Fibroblast of lung (primary cell): Measurements from ENCODE around the gene TAF13. TPM values are rescaled to one million over a fixed set of nuclear protein-coding genes. Genes with fewer than 3 reads are reported as not detected.
A peak's percentile ranks its signal among the peaks of the same experiment; 100 is the strongest.

ENCODE experiments used
- DNase-seq, 2 donors: peaks; one replicate each; pipeline versions ENCODE4 v3.0.0 to v3.0.0-alpha.2; 2010; ENCODE audit warnings: low read depth in 2 of 2
- H2AFZ ChIP-seq: 2 replicates; pipeline ENCODE4 v1.5.1; 2012; ENCODE audit warnings: low read length, control low read depth, inconsistent platforms
- H3K27ac ChIP-seq: 2 replicates; pipeline ENCODE4 v1.5.1; 2011; ENCODE audit warnings: low read length, control low read depth; ENCODE audit not compliant: insufficient read depth
- H3K27me3 ChIP-seq: 2 replicates; pipeline ENCODE4 v1.5.1; 2011; ENCODE audit warnings: mild to moderate bottlenecking, low read length; ENCODE audit not compliant: control insufficient read depth, insufficient read depth
- H3K36me3 ChIP-seq: 2 replicates; pipeline ENCODE4 v1.5.1; 2011; ENCODE audit warnings: low read length; ENCODE audit not compliant: control insufficient read depth, insufficient read depth
- H3K4me1 ChIP-seq: 2 replicates; pipeline ENCODE4 v1.5.1; 2011; ENCODE audit warnings: low read length; ENCODE audit not compliant: control insufficient read depth, insufficient read depth; ENCODE audit errors: extremely low read depth
- H3K4me2 ChIP-seq: 2 replicates; pipeline ENCODE4 v1.5.1; 2011; ENCODE audit warnings: low read length, control low read depth; ENCODE audit not compliant: insufficient read depth; ENCODE audit errors: extremely low read depth
- H3K4me3 ChIP-seq, 4 experiments: fragments of 200-600 bp in 1 of 4; sonication (generic) in 1 of 4; replicated peaks in 1 of 4; 2 replicates each; pipeline ENCODE4 v1.5.1; 2011 to 2016; ENCODE audit warnings: low read length in 4 of 4, low read depth in 3 of 4, mild to moderate bottlenecking in 3 of 4, control low read depth in 2 of 4, inconsistent platforms in 1 of 4, mixed read lengths in 1 of 4; ENCODE audit not compliant: insufficient read depth in 1 of 4; ENCODE audit errors: control extremely low read depth in 1 of 4
- H3K79me2 ChIP-seq: 2 replicates; pipeline ENCODE4 v1.5.1; 2012; ENCODE audit warnings: mild to moderate bottlenecking, low read length, inconsistent platforms; ENCODE audit not compliant: control insufficient read depth, insufficient read depth
- H3K9ac ChIP-seq: 2 replicates; pipeline ENCODE4 v1.5.1; 2011; ENCODE audit warnings: mild to moderate bottlenecking, low read length, control low read depth; ENCODE audit not compliant: insufficient read depth
- H3K9me3 ChIP-seq: 2 replicates; pipeline ENCODE4 v1.5.1; 2012; ENCODE audit warnings: low read depth, low read length; ENCODE audit not compliant: control insufficient read depth, insufficient read depth
- H4K20me1 ChIP-seq: 2 replicates; pipeline ENCODE4 v1.5.1; 2011; ENCODE audit warnings: low read length; ENCODE audit not compliant: control insufficient read depth, insufficient read depth; ENCODE audit errors: extremely low read depth
- EZH2 ChIP-seq: IDR thresholded peaks from 2 replicates; pipeline ENCODE4 v1.5.1; 2012; ENCODE audit warnings: low read length, control low read depth, mild to moderate bottlenecking; ENCODE audit errors: missing control alignments
- polyA plus RNA-seq, 2 donors: library from polyadenylated mRNA; depleted of rRNA in 1 of 2; stranded (reverse) in 1 of 2; unstranded in 1 of 2; fragments of >200 nt; gene quantifications; 2 replicates each; pipeline ENCODE4 v1.2.1, GENCODE V29; 2011 to 2012; ENCODE audit warnings: missing spikeins in 1 of 2
- total RNA-seq: library from RNA; depleted of rRNA; stranded (reverse); fragments of >200 nt; gene quantifications from 2 replicates; pipeline ENCODE4 v1.2.1, GENCODE V29; 2014
- TF ChIP-seq, protein P1 (sequence below), 2 donors: IDR thresholded peaks in 1 of 2; conservative IDR thresholded peaks in 1 of 2; 1 replicate in 1 of 2; 2 replicates in 1 of 2; pipeline ENCODE4 v1.5.1; 2011 to 2012; ENCODE audit warnings: low read length in 2 of 2, control low read depth in 1 of 2, inconsistent platforms in 1 of 2, low read depth in 1 of 2, mild to moderate bottlenecking in 1 of 2

The TAF13 gene
- total and polyA plus RNA-seq, 2 donors (not counting 1 experiment from before 2014, with no cell fraction given): 66.6 to 85.7 TPM

DNA sequence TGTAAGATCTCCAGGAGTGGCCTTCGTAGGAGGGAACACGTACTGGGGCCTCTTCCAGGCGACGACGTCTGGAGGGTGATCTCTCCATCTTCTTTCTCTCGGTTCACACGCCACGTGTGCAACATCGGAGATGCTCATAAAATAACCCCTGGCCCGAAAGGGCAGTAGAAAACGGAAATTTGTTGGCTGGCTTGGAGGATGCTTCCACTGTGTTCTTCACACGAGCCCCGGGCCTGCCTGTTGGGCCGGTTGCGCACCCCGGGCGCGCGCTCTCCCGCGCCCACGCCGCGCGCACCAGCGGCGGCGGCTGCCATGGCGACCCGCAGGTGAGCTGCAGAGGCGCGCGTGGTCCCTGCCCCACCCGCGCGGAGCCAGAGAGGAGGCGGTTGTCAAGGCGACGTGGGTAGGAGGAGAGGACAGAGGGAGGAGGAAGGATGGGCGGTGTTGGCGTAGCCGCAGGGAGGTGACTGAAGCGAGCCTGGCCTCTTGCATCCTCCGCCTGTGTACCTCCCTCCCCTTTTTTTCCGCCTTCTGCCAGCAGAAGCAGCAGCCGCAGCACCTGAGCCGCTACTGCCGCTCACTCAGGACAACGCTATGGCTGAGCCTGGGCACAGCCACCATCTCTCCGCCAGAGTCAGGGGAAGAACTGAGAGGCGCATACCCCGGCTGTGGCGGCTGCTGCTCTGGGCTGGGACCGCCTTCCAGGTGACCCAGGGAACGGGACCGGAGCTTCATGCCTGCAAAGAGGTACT is 38.0 kb upstream of the TAF13 start, which contains the start of gene ELAPOR1:
TSS of gene ELAPOR1 (plus strand) at position 526 of the 752 bp plus-strand sequence. CDS start at position 595, 69 bp downstream.
- Histone ChIP-seq H3K9ac (no peak within 1 kb of the TSS), H3K79me2 (no peaks in the 10 kb centered on the region), H3K4me3 (peak within 1 kb of the TSS in 3 of 4 experiments; percentile 8 to 32 (median 12)), H4K20me1 (no peaks in the 10 kb centered on the region), H3K4me2 (peak within 1 kb of the TSS; percentile 85), H3K9me3 (no peaks in the 10 kb centered on the region), H3K27me3 (peaks cover 27% of the 10 kb centered on the region), H3K4me1 (peaks cover 2% of the 10 kb centered on the region), H2AFZ (peak within 1 kb of the TSS; percentile 64), H3K27ac (no peak within 1 kb of the TSS), H3K36me3 (no peaks in the 10 kb centered on the region)
- TF ChIP-seq EZH2: no peak
- TF ChIP-seq, protein P1, sequence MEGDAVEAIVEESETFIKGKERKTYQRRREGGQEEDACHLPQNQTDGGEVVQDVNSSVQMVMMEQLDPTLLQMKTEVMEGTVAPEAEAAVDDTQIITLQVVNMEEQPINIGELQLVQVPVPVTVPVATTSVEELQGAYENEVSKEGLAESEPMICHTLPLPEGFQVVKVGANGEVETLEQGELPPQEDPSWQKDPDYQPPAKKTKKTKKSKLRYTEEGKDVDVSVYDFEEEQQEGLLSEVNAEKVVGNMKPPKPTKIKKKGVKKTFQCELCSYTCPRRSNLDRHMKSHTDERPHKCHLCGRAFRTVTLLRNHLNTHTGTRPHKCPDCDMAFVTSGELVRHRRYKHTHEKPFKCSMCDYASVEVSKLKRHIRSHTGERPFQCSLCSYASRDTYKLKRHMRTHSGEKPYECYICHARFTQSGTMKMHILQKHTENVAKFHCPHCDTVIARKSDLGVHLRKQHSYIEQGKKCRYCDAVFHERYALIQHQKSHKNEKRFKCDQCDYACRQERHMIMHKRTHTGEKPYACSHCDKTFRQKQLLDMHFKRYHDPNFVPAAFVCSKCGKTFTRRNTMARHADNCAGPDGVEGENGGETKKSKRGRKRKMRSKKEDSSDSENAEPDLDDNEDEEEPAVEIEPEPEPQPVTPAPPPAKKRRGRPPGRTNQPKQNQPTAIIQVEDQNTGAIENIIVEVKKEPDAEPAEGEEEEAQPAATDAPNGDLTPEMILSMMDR (conservative IDR thresholded peaks at IDR 0.05 in 1 of 2, IDR thresholded peaks at IDR 0.05 in 1 of 2; ENCODE audit: low read depth in 1 of 2, low read length in 2 of 2): no peak
- DNase-seq: peak in 1 of 2 donors; percentile 31

DNA sequence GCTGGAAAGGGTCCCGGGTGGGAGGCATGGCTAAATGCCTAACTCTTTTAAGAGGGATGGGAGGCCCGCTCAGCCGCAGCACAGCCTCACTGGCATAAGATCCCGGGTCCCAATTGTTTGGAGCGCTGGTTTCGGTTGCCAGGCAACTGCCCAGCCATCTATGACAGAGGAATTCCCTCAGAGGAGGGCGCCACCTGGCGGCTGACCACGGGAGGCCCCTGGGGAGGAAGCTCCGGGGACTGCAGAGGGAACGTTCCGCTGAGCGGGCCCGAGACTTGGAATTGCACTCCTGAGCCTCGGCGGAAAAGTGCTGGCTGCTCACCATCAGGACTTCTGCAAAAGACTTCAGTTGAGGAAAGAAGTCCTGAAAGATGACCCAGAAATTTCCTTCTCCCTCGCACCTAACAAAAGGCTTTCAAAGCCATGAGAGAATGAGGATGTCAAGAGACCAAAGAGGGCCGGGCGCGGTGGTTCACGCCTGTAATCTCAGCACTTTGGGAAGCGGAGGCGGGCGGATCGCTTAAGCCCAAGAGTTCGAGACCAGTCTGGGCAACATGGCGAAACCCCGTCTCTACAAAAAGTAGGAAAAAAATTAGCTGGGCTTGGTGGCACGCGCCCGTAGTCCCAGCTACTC is 37.0 kb upstream of the TAF13 start:
- H3K27me3 ChIP-seq: peaks cover 27% of the 10 kb centered on the region
- no peaks in the 10 kb centered on the region for H3K9me3 ChIP-seq
- peak; percentile 81 to 87 for DNase-seq
- H3K36me3 ChIP-seq: no peaks in the 10 kb centered on the region
- TF ChIP-seq, protein P1 (conservative IDR thresholded peaks at IDR 0.05 in 1 of 2, IDR thresholded peaks at IDR 0.05 in 1 of 2; ENCODE audit: low read depth in 1 of 2, low read length in 2 of 2): peak; percentile 84 to 87
- TF ChIP-seq EZH2: no peak
- no peak overlapping the region for H3K9ac ChIP-seq
- H3K4me2 ChIP-seq: peak overlapping the region; percentile 78
- H3K79me2 ChIP-seq: no peaks in the 10 kb centered on the region
- peaks cover 2% of the 10 kb centered on the region for H3K4me1 ChIP-seq
- H3K27ac ChIP-seq: no peak overlapping the region
- no peak overlapping the region for H2AFZ ChIP-seq
- H3K4me3 ChIP-seq: peak overlapping the region in 2 of 4 experiments; percentile 15 to 33
- H4K20me1 ChIP-seq: no peaks in the 10 kb centered on the region

DNA sequence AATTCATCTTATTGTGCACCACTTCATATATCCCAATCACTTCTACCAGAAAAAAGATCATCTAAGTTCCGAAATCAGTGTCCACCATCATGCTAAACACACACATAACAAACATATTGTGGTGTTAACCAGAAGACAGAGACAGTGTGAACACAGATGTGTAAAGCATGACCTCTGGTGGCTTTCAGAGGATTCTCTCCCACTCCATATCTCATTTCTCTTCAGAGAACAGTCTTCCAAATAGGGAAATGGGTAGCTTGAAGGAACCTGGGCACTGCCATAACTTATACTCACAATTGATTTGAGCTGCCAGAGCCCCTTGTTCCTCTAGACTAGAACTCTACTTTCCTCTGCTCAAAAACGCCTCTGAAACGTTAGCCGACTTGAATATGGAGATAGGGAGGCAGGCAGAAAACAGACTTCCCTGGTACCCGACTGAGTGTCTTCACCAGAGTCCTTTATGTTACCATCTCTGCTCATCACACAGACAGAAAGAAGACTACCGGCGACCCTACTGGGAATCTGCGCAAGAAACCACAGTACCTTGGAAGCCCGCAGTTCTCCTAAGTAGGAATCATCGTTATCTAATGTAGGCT is 36.4 kb upstream of the TAF13 start:
- peak; percentile 20 to 43 for DNase-seq

More for the DNA sequence above, 36.4 kb upstream of the TAF13 start:
- peak overlapping the region in 2 of 4 experiments; percentile 15 to 33 for H3K4me3 ChIP-seq
- H3K4me2 ChIP-seq: peak overlapping the region; percentile 55
- TF ChIP-seq, protein P1 (conservative IDR thresholded peaks at IDR 0.05 in 1 of 2, IDR thresholded peaks at IDR 0.05 in 1 of 2; ENCODE audit: low read depth in 1 of 2, low read length in 2 of 2): no peak
- TF ChIP-seq EZH2: peak; percentile 52
- H4K20me1 ChIP-seq: no peaks in the 10 kb centered on the region
- no peak overlapping the region for H3K27ac ChIP-seq
- no peak overlapping the region for H3K9ac ChIP-seq
- H3K27me3 ChIP-seq: peaks cover 27% of the 10 kb centered on the region
- no peaks in the 10 kb centered on the region for H3K9me3 ChIP-seq
- H2AFZ ChIP-seq: no peak overlapping the region
- no peaks in the 10 kb centered on the region for H3K79me2 ChIP-seq
- H3K4me1 ChIP-seq: peaks cover 2% of the 10 kb centered on the region
- no peaks in the 10 kb centered on the region for H3K36me3 ChIP-seq
